GM20431 (cell line): Measurements from ENCODE around the gene EFHB.
"Not testable (repeated sequence)": the region's sequence is repeated elsewhere in the genome, so short reads cannot be mapped to it uniquely, and the experiment has no call there.

Experiments
- in situ Hi-C: fragments of 300-500 bp; cut with MseI, MboI; formaldehyde crosslinking; loops from one replicate; pipeline ENCODE4 v1.15.0; 2020; ENCODE audit warnings: low sequenced_read_pairs; ENCODE audit not compliant: unreplicated experiment

The EFHB gene

DNA sequence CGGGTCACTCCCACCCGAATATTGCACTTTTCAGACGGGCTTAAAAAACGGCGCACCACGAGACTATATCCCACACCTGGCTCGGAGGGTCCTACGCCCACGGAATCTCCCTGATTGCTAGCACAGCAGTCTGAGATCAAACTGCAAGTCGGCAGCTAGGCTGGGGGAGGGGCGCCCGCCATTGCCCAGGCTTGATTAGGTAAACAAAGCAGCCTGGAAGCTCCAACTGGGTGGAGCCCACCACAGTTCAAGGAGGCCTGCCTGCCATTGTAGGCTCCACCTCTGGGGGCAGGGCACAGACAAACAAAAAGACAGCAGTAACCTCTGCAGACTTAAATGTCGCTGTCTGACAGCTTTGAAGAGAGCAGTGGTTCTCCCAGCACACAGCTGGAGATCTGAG lies 78.7 kb downstream of the EFHB start:
- in situ Hi-C loops: loop anchor here (25.0 kb wide), 2 partner anchors 518 to 793 kb away; no protein-coding TSS in a partner anchor

- in situ Hi-C loops: not testable (repeated sequence)
Measured at GRCh38 chr3:19846609-19847008, 87.4 kb downstream of the EFHB start.
